GM12865 (cell line): Measurements from ENCODE around the gene PVALEF.

Experiments
- DNase-seq: peaks from one replicate; pipeline ENCODE4 v3.0.0; 2010; ENCODE audit warnings: low read depth
- H3K4me3 ChIP-seq: 2 replicates; pipeline ENCODE4 v1.5.1; 2011; ENCODE audit warnings: mild to moderate bottlenecking, low read depth, low read length, control low read depth
- TF ChIP-seq, protein P1 (sequence below): IDR thresholded peaks from 2 replicates; pipeline ENCODE4 v1.5.1; 2011; ENCODE audit warnings: low read length, control low read depth, low read depth, inconsistent platforms; ENCODE audit not compliant: insufficient read depth; ENCODE audit errors: missing control alignments

The PVALEF gene

GRCh38 chr17:81195941-81196495, 30.7 kb downstream of the PVALEF start:
- no peak overlapping the region for H3K4me3 ChIP-seq
- TF ChIP-seq, protein P1, sequence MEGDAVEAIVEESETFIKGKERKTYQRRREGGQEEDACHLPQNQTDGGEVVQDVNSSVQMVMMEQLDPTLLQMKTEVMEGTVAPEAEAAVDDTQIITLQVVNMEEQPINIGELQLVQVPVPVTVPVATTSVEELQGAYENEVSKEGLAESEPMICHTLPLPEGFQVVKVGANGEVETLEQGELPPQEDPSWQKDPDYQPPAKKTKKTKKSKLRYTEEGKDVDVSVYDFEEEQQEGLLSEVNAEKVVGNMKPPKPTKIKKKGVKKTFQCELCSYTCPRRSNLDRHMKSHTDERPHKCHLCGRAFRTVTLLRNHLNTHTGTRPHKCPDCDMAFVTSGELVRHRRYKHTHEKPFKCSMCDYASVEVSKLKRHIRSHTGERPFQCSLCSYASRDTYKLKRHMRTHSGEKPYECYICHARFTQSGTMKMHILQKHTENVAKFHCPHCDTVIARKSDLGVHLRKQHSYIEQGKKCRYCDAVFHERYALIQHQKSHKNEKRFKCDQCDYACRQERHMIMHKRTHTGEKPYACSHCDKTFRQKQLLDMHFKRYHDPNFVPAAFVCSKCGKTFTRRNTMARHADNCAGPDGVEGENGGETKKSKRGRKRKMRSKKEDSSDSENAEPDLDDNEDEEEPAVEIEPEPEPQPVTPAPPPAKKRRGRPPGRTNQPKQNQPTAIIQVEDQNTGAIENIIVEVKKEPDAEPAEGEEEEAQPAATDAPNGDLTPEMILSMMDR: no peak
- no peak for DNase-seq

- TF ChIP-seq, protein P1: no peak
- H3K4me3 ChIP-seq: no peak overlapping the region
- no peak for DNase-seq
Measured at GRCh38 chr17:81196505-81197408, 31.4 kb downstream of the PVALEF start.

- no peak overlapping the region for H3K4me3 ChIP-seq
- DNase-seq: no peak
- TF ChIP-seq, protein P1: no peak
Measured at GRCh38 chr17:81197409-81197795, 32.1 kb downstream of the PVALEF start.

GRCh38 chr17:81197831-81198490, 32.7 kb downstream of the PVALEF start:
- TF ChIP-seq, protein P1: no peak
- DNase-seq: no peak
- H3K4me3 ChIP-seq: no peak overlapping the region

- H3K4me3 ChIP-seq: no peak overlapping the region
- TF ChIP-seq, protein P1: no peak
- no peak for DNase-seq
Measured at GRCh38 chr17:81198826-81199481, 33.6 kb downstream of the PVALEF start.

- DNase-seq: no peak
- H3K4me3 ChIP-seq: no peak overlapping the region
- TF ChIP-seq, protein P1: no peak
Measured at GRCh38 chr17:81199482-81199830, 34.1 kb downstream of the PVALEF start.
